WTC11 (cell line): Measurements from ENCODE around the gene GLIPR2. TPM values are rescaled to one million over a fixed set of nuclear protein-coding genes. Genes with fewer than 3 reads are reported as not detected.

Experiments
- ATAC-seq: fragments of 200-7000 bp; cut with Tn5 transposase; 2 replicates; pipeline ENCODE4 v1.10.0; 2021; ENCODE audit warnings: mild to moderate bottlenecking, moderate library complexity
- CTCF ChIA-PET: fragments of 300-600 bp; sonication (Branson Sonifier 250); formaldehyde crosslinking; loops from one replicate; lab custom pipeline; 2021; ENCODE audit warnings: antibody characterized with exemption; lab: Charles Lee
- POLR2A ChIA-PET: fragments of 350-600 bp; sonication (Branson Sonifier 250); formaldehyde crosslinking; loops from one replicate; lab custom pipeline; 2021; ENCODE audit warnings: antibody characterized with exemption; lab: Charles Lee
- DNase-seq: peaks from one replicate; pipeline ENCODE4 v3.0.0; 2021; ENCODE audit warnings: low spot score
- H3K27ac Mint-ChIP-seq: 2 replicates; pipeline ENCODE4 v1.8.0; 2021; ENCODE audit warnings: mixed read lengths
- H3K27me3 Mint-ChIP-seq: 2 replicates; pipeline ENCODE4 v1.8.0; 2021; ENCODE audit warnings: low read depth, mild to moderate bottlenecking, moderate library complexity, mixed read lengths
- H3K36me3 Mint-ChIP-seq: 2 replicates; pipeline ENCODE4 v1.8.0; 2021; ENCODE audit warnings: mixed read lengths
- H3K4me1 Mint-ChIP-seq: 2 replicates; pipeline ENCODE4 v1.8.0; 2022; ENCODE audit warnings: mixed read lengths
- H3K4me3 Mint-ChIP-seq: 2 replicates; pipeline ENCODE4 v1.8.0; 2021; ENCODE audit warnings: mild to moderate bottlenecking, moderate library complexity, mixed read lengths
- H3K9me3 Mint-ChIP-seq: 2 replicates; pipeline ENCODE4 v1.8.0; 2021; ENCODE audit warnings: mixed read lengths
- AFF4 ChIP-seq: sonication (generic); formaldehyde crosslinking; IDR thresholded peaks from 2 replicates; pipeline ENCODE4 v1.8.1; 2023; ENCODE audit warnings: mild to moderate bottlenecking, missing genetic modification reagents, borderline replicate concordance
- ETV6 ChIP-seq: sonication (generic); formaldehyde crosslinking; IDR thresholded peaks from 2 replicates; pipeline ENCODE4 v1.8.1; 2022; ENCODE audit warnings: mild to moderate bottlenecking, missing genetic modification reagents
- FOXP1 ChIP-seq: sonication (generic); formaldehyde crosslinking; IDR thresholded peaks from 2 replicates; pipeline ENCODE4 v1.8.0; 2022; ENCODE audit warnings: missing genetic modification reagents, mild to moderate bottlenecking, moderate library complexity, borderline replicate concordance
- FOXP4 ChIP-seq: sonication (generic); formaldehyde crosslinking; IDR thresholded peaks from 2 replicates; pipeline ENCODE4 v1.8.0; 2022; ENCODE audit warnings: mild to moderate bottlenecking, missing genetic modification reagents
- GTF2I ChIP-seq: fragments of 250-450 bp; sonication (Bioruptor Pico); conservative IDR thresholded peaks from 2 replicates; pipeline ENCODE4 v1.4.0; 2021; ENCODE audit warnings: mild to moderate bottlenecking
- IRF2 ChIP-seq: sonication (generic); formaldehyde crosslinking; IDR thresholded peaks from 2 replicates; pipeline ENCODE4 v1.8.0; 2022; ENCODE audit warnings: low read depth, missing genetic modification reagents, borderline replicate concordance
- MXD4 ChIP-seq: fragments of 250-450 bp; sonication (Bioruptor Pico); IDR thresholded peaks from 2 replicates; pipeline ENCODE4 v1.8.0; 2021; ENCODE audit warnings: mild to moderate bottlenecking, moderate library complexity, borderline replicate concordance
- NFE2L1 ChIP-seq: sonication (generic); formaldehyde crosslinking; IDR thresholded peaks from 2 replicates; pipeline ENCODE4 v1.8.1; 2023; ENCODE audit warnings: missing genetic modification reagents
- NR1H2 ChIP-seq: sonication (generic); formaldehyde crosslinking; IDR thresholded peaks from 2 replicates; pipeline ENCODE4 v1.9.0; 2021; ENCODE audit warnings: mild to moderate bottlenecking, moderate library complexity, missing genetic modification reagents
- SP1 ChIP-seq: sonication (generic); formaldehyde crosslinking; conservative IDR thresholded peaks from 2 replicates; pipeline ENCODE4 v1.8.1; 2022; ENCODE audit warnings: missing genetic modification reagents
- TCF7 ChIP-seq: sonication (generic); formaldehyde crosslinking; IDR thresholded peaks from 2 replicates; pipeline ENCODE4 v1.8.0; 2022; ENCODE audit warnings: mild to moderate bottlenecking, low read depth, missing genetic modification reagents, moderate library complexity
- TP53 ChIP-seq: sonication (generic); formaldehyde crosslinking; IDR thresholded peaks from 2 replicates; pipeline ENCODE4 v1.8.1; 2023; ENCODE audit warnings: mild to moderate bottlenecking, missing genetic modification reagents
- ZNF121 ChIP-seq: sonication (generic); formaldehyde crosslinking; IDR thresholded peaks from 2 replicates; pipeline ENCODE4 v1.8.0; 2023; ENCODE audit warnings: missing genetic modification reagents
- ZNF263 ChIP-seq: sonication (generic); formaldehyde crosslinking; IDR thresholded peaks from 2 replicates; pipeline ENCODE4 v1.8.1; 2022; ENCODE audit warnings: low read depth, mild to moderate bottlenecking, moderate library complexity, missing genetic modification reagents
- ZNF281 ChIP-seq: sonication (generic); formaldehyde crosslinking; IDR thresholded peaks from 2 replicates; pipeline ENCODE4 v1.8.0; 2023; ENCODE audit warnings: mild to moderate bottlenecking, missing genetic modification reagents
- ZNF416 ChIP-seq: fragments of 250-450 bp; sonication (Bioruptor Pico); IDR thresholded peaks from 2 replicates; pipeline ENCODE4 v1.9.0; 2021; ENCODE audit warnings: mild to moderate bottlenecking, inconsistent platforms
- total RNA-seq: library from RNA; stranded (reverse); gene quantifications from 3 replicates; pipeline ENCODE4 v1.2.3, GENCODE V29; 2021
- TF ChIP-seq, protein P1 (sequence below): fragments of 200-600 bp; IDR thresholded peaks from 2 replicates; pipeline ENCODE4 v1.8.0; 2022; ENCODE audit warnings: antibody characterized with exemption
- TF ChIP-seq, protein P2 (sequence below): fragments of 250-450 bp; sonication (Bioruptor Pico); IDR thresholded peaks from 2 replicates; pipeline ENCODE4 v1.9.0; 2021; ENCODE audit warnings: mild to moderate bottlenecking
- TF ChIP-seq, protein P3 (sequence below): fragments of 250-450 bp; sonication (Bioruptor Pico); IDR thresholded peaks from 2 replicates; pipeline ENCODE4 v1.9.0; 2021; ENCODE audit warnings: moderate library complexity, mild to moderate bottlenecking, inconsistent platforms, borderline replicate concordance

GLIPR2 gene
- total RNA-seq, 1 experiment from 2014 or later = 3.7 TPM

DNA sequence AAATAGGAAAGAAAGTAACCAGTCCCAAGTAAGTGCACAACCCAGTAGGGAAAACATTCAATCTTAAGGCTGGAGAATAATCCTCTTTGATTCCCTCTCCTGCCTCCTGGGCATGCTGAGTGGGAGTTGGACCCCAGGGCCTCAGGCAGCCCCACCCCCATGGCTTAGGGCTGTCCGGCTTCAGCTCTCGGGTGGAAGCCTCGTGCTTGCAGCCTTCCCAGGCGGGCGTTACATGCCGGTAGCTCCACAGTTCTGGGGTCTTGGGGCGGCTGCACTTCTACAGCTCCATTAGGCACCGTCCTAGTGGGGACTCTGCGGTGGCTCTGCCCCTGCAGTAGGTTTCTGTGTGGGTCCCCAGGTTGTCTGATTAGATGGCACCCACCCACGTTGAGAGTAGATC is 10.1 kb downstream of the GLIPR2 start:
- no peak for TF ChIP-seq TP53 (CRISPR knock-in tag)
- TF ChIP-seq NFE2L1 (CRISPR knock-in tag) = no peak
- TF ChIP-seq, protein P1, sequence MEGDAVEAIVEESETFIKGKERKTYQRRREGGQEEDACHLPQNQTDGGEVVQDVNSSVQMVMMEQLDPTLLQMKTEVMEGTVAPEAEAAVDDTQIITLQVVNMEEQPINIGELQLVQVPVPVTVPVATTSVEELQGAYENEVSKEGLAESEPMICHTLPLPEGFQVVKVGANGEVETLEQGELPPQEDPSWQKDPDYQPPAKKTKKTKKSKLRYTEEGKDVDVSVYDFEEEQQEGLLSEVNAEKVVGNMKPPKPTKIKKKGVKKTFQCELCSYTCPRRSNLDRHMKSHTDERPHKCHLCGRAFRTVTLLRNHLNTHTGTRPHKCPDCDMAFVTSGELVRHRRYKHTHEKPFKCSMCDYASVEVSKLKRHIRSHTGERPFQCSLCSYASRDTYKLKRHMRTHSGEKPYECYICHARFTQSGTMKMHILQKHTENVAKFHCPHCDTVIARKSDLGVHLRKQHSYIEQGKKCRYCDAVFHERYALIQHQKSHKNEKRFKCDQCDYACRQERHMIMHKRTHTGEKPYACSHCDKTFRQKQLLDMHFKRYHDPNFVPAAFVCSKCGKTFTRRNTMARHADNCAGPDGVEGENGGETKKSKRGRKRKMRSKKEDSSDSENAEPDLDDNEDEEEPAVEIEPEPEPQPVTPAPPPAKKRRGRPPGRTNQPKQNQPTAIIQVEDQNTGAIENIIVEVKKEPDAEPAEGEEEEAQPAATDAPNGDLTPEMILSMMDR = no peak
- TF ChIP-seq GTF2I (CRISPR knock-in tag) = no peak
- TF ChIP-seq, all 79 proteins: peak for 0
- no peak overlapping the region for H3K4me3 Mint-ChIP-seq
- H3K36me3 Mint-ChIP-seq = peaks cover 13% of the 10 kb centered on the region
- H3K4me1 Mint-ChIP-seq = no peaks in the 10 kb centered on the region
- no peak overlapping the region for H3K27ac Mint-ChIP-seq
- ChIA-PET CTCF (no interaction called here), POLR2A (no interaction called here)
- ATAC-seq (no peak), DNase-seq (no peak)
- peaks cover 19% of the 10 kb centered on the region for H3K27me3 Mint-ChIP-seq
- H3K9me3 Mint-ChIP-seq = peaks cover 18% of the 10 kb centered on the region

DNA sequence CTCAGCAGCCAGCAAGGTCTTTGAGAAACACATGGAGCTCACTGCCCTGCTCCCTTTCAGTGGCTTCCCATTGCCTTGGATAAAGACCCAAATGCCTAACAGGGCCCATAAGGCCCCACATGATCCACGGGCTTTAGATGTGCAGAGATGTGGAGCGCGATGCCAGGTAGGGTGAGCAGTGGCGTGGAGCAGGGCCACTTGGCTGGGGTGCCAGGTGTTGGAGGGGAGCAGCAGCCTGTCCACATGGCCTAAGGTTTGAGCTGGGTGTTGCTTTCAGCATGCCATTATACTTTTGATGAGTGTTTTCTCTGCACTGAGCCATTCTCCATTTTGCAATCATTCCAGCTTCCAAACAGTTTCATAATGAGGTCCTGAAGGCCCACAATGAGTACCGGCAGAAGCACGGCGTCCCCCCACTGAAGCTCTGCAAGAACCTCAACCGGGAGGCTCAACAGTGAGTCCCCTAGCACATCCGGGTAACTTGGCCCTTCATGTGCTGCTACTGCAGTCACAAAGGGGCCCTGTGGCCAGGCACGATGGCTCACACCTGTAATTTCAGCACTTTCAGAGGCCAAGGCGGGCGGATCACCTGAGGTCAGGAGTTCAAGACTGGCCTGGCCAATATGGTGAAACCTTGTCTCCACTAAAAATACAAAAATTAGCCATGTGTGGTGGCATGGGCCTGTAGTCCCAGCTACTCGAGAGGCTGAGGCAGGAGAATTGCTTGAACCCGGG is 11.1 kb downstream of the GLIPR2 start:
- Mint-ChIP-seq H3K4me3 (no peak overlapping the region), H3K27me3 (peaks cover 19% of the 10 kb centered on the region), H3K9me3 (peaks cover 18% of the 10 kb centered on the region)
- DNase-seq = no peak
- POLR2A ChIA-PET = no interaction called here
- TF ChIP-seq ZNF281 (CRISPR knock-in tag) = no peak
- no peak for TF ChIP-seq IRF2 (CRISPR knock-in tag)
- TF ChIP-seq ZNF263 (CRISPR knock-in tag) = no peak
- TF ChIP-seq MXD4 (CRISPR knock-in tag) = no peak
- TF ChIP-seq ETV6 (CRISPR knock-in tag) = no peak
- TF ChIP-seq ZNF121 (CRISPR knock-in tag) = no peak
- TF ChIP-seq FOXP1 (CRISPR knock-in tag) = no peak
- TF ChIP-seq FOXP4 (CRISPR knock-in tag) = no peak
- TF ChIP-seq SP1 (CRISPR knock-in tag) = no peak
- TF ChIP-seq AFF4 (CRISPR knock-in tag) = no peak
- TF ChIP-seq, protein P2, sequence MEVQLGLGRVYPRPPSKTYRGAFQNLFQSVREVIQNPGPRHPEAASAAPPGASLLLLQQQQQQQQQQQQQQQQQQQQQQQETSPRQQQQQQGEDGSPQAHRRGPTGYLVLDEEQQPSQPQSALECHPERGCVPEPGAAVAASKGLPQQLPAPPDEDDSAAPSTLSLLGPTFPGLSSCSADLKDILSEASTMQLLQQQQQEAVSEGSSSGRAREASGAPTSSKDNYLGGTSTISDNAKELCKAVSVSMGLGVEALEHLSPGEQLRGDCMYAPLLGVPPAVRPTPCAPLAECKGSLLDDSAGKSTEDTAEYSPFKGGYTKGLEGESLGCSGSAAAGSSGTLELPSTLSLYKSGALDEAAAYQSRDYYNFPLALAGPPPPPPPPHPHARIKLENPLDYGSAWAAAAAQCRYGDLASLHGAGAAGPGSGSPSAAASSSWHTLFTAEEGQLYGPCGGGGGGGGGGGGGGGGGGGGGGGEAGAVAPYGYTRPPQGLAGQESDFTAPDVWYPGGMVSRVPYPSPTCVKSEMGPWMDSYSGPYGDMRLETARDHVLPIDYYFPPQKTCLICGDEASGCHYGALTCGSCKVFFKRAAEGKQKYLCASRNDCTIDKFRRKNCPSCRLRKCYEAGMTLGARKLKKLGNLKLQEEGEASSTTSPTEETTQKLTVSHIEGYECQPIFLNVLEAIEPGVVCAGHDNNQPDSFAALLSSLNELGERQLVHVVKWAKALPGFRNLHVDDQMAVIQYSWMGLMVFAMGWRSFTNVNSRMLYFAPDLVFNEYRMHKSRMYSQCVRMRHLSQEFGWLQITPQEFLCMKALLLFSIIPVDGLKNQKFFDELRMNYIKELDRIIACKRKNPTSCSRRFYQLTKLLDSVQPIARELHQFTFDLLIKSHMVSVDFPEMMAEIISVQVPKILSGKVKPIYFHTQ (CRISPR knock-in tag) = no peak
- TF ChIP-seq NR1H2 (CRISPR knock-in tag) = no peak
- TF ChIP-seq, protein P3, sequence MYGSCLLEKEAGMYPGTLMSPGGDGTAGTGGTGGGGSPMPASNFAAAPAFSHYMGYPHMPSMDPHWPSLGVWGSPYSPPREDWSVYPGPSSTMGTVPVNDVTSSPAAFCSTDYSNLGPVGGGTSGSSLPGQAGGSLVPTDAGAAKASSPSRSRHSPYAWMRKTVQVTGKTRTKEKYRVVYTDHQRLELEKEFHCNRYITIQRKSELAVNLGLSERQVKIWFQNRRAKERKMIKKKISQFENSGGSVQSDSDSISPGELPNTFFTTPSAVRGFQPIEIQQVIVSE (CRISPR knock-in tag) = no peak
- no peak for TF ChIP-seq TCF7 (CRISPR knock-in tag)
- no peak for TF ChIP-seq ZNF416 (CRISPR knock-in tag)
- TF ChIP-seq, all 79 proteins: peak for 0
- CTCF ChIA-PET = interaction anchor here (1.5 kb wide), 1 partner anchor 15 kb away, joined by 6 read pairs; no protein-coding TSS in a partner anchor
- no peak for ATAC-seq
- H3K4me1 Mint-ChIP-seq = no peaks in the 10 kb centered on the region
- H3K27ac Mint-ChIP-seq = no peak overlapping the region
- peaks cover 13% of the 10 kb centered on the region for H3K36me3 Mint-ChIP-seq
